GM21515 (cell line): Measurements from ENCODE around the gene SSTR3.
"Not testable (repeated sequence)": the region's sequence is repeated elsewhere in the genome, so short reads cannot be mapped to it uniquely, and the experiment has no call there.

Experiments used
- ATAC-seq: cut with Tn5 transposase; IDR thresholded peaks from one replicate; pipeline ENCODE4 v1.9.1; 2021; ENCODE audit not compliant: unreplicated experiment

The SSTR3 gene

DNA sequence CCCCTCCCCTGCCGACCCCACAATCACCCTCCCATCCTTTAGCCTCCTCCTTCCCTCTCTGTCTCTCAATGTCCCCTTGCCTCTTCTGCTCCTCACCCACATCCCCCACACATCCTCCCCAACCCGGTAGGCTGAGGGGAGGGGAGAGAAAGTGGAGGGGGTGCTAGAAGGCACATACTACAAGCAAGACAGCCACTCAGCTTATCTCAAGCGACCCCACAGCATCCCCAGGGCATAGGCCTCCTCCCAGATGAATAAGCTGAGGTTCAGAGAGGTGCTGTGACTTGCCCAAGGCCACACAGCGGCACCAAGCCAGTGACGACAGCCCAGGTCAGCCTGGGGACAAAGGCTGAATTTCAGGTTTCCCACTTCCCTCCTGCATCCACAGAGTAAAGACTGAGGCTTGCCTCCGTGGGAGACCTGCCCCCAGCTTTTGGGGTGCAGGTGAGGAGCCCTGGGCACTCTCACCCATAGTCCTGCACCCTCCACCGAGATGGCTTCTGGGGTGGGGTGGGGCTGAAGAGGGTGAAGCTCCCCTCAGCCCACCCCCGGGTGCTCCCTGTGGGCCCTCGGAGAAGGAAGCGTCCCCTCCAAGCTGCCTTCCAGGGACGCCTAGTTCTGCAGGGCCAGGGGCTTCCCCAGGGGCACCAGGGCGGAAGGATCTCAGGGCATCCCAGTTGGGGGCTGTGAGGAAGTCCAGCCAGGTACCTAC lies 31.3 kb upstream of the SSTR3 start:
- peak; percentile 2 for ATAC-seq

GRCh38 chr22:37242395-37242918 lies 30.2 kb upstream of the SSTR3 start:
- no peak for ATAC-seq

- ATAC-seq, result no peak
Measured at GRCh38 chr22:37241351-37242142, 29.3 kb upstream of the SSTR3 start.

DNA sequence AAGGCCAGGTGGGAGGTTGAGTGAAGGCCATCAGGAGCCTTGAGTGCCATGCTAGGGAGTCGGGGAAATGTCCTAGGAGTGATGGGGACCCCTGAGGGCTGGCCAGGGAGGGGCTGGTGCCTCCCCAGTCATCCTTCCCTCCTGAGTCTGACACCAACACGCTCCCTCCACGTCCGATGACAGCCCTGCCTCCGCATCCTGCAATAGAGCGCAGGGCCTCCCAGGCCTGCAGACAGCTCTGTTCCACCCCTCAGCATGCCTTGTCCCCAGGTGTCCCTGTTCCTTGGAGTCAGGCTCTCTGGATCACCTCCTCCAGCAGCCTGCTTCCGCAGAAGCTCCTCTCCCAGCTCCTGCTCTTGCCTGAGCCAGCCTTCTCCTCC lies 28.7 kb upstream of the SSTR3 start:
- ATAC-seq, result no peak

- ATAC-seq, result no peak
Measured at GRCh38 chr22:37240240-37240940, 28.1 kb upstream of the SSTR3 start.

DNA sequence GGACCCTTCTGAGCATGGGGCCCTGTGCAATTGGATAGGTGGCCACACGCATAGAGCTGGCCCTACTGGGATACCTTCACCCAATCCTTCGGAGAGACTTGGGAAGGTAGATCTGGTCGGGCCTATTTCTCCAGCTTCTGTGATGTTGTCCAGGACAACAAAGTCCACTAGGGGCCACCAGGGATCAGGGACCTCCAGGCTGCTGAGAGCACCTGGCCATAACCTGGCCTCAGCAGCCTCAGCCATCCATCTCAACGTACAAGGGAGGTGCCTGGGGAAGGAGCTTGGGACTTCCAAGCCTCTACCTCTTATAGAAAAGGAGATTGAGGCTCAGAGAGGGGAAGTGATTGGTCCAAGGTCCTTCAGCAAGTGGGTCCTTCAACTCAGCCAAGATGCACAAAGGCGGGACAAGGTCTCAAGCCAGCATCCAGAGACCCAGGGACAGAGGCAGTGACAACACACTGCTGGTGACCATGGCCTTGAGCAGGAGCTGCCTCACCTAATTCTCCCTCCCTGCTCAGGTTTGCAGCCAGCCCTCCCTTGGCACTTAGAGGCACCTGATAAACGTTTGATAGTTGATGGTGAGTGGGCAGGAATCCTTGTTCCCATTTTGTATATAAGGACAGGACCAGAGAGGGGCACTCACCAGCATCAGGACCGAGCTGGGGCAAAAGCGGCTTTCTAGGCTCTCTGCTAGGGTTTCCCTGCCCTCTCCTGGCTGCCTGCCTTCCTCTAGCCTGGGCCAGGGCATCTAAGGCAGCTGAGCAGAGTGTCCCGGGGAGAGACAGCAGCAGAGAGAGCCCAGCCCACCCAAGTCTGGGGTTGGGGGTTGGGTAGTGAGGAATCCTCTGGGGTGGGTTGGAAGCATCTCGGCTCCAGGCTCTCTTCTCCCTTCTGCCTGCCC lies 27.3 kb upstream of the SSTR3 start:
- no peak for ATAC-seq

DNA sequence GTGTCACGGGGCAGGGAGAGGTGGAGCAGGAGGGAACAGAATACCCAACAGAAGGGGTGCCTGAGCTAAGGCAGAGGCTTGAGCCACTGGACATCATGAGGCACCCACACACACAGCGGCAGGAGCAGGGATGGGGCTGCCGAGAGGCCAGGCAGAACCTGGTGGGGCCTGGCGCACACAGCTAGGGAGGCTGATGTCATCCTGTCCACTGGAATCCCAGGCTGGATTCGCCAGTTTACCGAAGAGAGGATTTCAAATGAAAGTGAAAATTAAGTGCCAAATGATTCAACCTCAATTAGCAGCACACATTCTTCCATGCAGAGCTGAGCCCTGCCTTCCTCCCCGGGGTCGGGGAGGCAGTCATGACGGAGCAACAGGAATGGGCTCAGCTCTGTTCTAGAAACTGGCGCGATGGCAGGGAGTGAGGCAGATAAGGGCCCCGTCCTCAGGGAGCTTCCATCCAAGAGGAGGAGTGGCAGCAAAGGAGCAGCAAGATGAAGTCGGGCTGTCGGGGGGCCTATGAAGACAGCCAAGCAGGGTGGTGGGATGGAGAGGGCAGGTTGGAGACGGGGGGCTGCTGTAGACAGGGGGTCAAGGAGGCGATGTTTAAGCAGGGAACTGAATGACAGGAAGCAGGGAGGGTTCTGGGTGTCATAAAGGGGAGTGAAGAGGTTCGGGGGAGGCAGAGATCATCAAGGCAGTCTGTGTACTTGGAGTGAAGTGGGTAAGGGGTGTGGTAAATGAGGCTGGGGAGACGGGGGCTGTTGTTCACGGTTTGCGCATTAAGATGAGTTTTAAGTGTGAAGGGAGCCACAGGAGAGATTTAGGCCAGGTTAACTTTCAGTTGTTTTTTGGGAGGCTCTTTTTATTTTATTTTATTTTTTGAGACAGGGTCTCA lies 25.3 kb upstream of the SSTR3 start:
- ATAC-seq, result no peak

- ATAC-seq, result no peak
Measured at GRCh38 chr22:37235897-37236607, 23.8 kb upstream of the SSTR3 start.

GRCh38 chr22:37234736-37235711 lies 22.7 kb upstream of the SSTR3 start:
- no peak for ATAC-seq

DNA sequence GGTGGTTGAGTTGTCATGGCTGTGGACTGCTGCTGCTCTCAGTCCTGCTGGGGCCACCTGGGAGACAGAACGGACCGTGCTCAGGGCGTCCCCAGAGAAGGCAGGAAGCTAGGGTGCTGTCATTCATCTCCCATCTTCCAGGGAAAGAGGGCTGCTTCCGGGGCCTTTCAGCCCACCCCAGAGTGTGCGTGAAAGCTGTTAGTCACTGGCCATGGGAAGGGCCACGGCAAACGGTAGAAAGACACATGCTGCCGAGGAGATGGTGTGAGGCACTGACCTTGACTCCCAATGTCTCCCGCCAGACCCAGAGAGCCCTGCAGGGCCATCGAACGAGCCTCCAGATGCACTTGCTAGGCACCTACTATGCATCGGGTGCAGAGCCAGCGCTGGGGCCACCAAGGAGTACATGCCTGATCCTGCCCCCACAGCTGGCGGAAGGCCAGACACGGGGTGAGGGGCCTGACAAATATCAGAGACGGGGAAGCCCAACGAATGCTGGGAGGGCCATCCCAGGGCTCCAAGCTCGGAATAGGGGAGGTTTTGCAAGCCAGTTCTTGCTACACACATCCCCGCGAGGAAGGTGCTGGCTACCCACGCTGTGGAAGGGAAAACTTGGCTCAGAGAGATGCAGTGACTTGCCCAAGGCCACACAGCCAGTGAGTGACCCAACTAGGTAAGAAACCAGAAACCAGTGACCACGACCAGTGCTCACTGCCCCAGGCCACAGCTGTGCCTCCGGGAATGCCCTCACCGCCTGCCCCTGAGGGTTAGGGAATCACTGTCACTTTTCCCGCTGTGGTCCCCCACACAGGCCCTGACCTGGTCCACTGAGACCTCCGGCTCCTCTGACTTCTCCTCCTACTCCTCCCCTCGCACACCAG lies 21.7 kb upstream of the SSTR3 start:
- ATAC-seq, result no peak

- ATAC-seq, result not testable (repeated sequence)
Measured at GRCh38 chr22:37233371-37233750, 21.1 kb upstream of the SSTR3 start.

DNA sequence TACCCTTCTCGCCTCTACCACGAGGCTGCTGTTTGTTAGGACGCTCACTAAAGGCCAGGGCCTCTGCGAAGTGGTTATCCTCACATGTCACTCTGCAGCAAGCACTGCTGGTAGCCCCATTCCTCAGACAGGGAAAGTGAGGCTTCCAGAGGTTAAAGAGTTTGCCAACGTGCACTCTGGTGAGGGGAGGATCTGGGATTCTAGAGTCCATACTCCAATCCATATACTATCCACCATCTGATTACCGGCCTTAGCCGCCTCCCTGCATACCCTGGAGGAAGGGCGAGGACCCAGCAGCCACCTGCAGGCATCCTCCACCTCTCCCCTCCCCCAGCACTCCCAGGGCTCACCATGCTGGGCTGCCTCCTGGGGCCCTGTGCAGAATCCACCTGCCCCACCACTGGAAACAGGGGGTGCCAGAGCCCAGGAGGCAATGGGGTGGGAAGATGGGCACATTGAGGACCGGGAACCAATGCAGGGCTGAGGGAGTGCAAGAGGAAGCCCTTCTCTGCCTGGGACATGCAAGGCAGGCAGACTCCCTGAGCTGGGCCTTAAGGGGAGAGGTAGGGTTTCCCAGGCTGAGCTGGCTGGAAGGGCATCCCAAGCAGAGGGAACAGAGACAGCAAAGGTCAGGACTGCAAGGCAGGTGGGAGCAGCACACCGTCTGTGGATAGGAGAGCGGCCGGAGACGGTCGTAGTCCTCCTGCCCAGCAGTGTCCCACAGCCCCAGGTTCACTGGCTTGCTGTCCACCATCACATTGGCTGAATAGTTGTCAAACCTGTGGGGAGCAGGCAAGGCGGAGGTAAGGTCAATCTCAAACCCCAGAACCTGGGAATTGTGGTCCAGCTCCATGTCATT lies 20.1 kb upstream of the SSTR3 start:
- ATAC-seq, result no peak

GRCh38 chr22:37231406-37232139 lies 19.3 kb upstream of the SSTR3 start:
- ATAC-seq, result no peak

GRCh38 chr22:37230673-37231405 lies 18.6 kb upstream of the SSTR3 start:
- peak; percentile 23 for ATAC-seq
